H1 (cell line): ENCODE results near the gene MPHOSPH9. TPM values are rescaled to one million over a fixed set of nuclear protein-coding genes. Genes with fewer than 3 reads are reported as not detected.
A peak's percentile ranks its signal among the peaks of the same experiment; 100 is the strongest.

Experiments
- CTCF ChIA-PET: fragments of 300-600 bp; sonication (Branson Sonifier 250); formaldehyde crosslinking; loops from one replicate; lab custom pipeline; 2021; ENCODE audit not compliant: partially characterized antibody; lab: Charles Lee
- POLR2A ChIA-PET: fragments of 300-600 bp; sonication (Branson Sonifier 250); formaldehyde crosslinking; loops from one replicate; lab custom pipeline; 2021; ENCODE audit warnings: inconsistent platforms; ENCODE audit not compliant: partially characterized antibody; lab: Charles Lee
- DNase-seq, 2 experiments: peaks; one replicate each; pipeline versions ENCODE4 v3.0.0 to v3.0.0-alpha.2; 2010 to 2022; ENCODE audit warnings: low spot score in 2 of 2, low read depth in 1 of 2, mixed read lengths in 1 of 2
- FAIRE-seq: peaks from 2 replicates; lab custom pipeline; 2011; peaks lifted over from hg19 to GRCh38; lab: Jason Lieb, UNC
- H2AFZ ChIP-seq: 2 replicates; pipeline ENCODE4 v1.8.1; 2012; ENCODE audit warnings: low read length, inconsistent platforms
- H2AK5ac ChIP-seq: 2 replicates; pipeline ENCODE4 v1.6.1; 2013; ENCODE audit warnings: low read depth, low read length
- H2BK120ac ChIP-seq: replicated peaks from 2 replicates; pipeline ENCODE3; 2013; ENCODE audit warnings: low read depth, low read length, inconsistent platforms
- H2BK12ac ChIP-seq: 2 replicates; pipeline ENCODE4 v1.6.1; 2013; ENCODE audit warnings: low read depth, low read length
- H2BK15ac ChIP-seq: 2 replicates; pipeline ENCODE4 v1.6.1; 2013; ENCODE audit warnings: low read length
- H2BK20ac ChIP-seq: 2 replicates; pipeline ENCODE4 v1.6.1; 2013; ENCODE audit warnings: low read length
- H2BK5ac ChIP-seq: 2 replicates; pipeline ENCODE4 v1.6.1; 2013; ENCODE audit warnings: low read depth, low read length
- H3K14ac ChIP-seq: 2 replicates; pipeline ENCODE4 v1.6.1; 2013; ENCODE audit warnings: inconsistent platforms; ENCODE audit not compliant: insufficient read length
- H3K18ac ChIP-seq: 2 replicates; pipeline ENCODE4 v1.6.1; 2013; ENCODE audit warnings: low read length; ENCODE audit errors: extremely low read depth
- H3K23ac ChIP-seq: 2 replicates; pipeline ENCODE4 v1.6.1; 2013; ENCODE audit warnings: inconsistent platforms; ENCODE audit not compliant: insufficient read length
- H3K23me2 ChIP-seq: 2 replicates; pipeline ENCODE4 v1.6.1; 2013; ENCODE audit warnings: low read depth, low read length
- H3K27ac ChIP-seq: 2 replicates; pipeline ENCODE4 v1.6.1; 2011; ENCODE audit warnings: low read depth, low read length, inconsistent platforms
- H3K27me3 ChIP-seq, 4 experiments: replicated peaks in 1 of 4; 1 replicate in 1 of 4; 2 replicates in 3 of 4; pipeline versions ENCODE4 v1.6.1 to v1.8.1; 2011 to 2013; ENCODE audit warnings: low read length in 3 of 4, mild to moderate bottlenecking in 3 of 4, inconsistent platforms in 2 of 4, mixed read lengths in 2 of 4, moderate library complexity in 1 of 4; ENCODE audit not compliant: control insufficient read depth in 3 of 4, insufficient read depth in 3 of 4; ENCODE audit errors: extremely low read depth in 1 of 4
- H3K36me3 ChIP-seq, 4 experiments: 2 replicates each; pipeline versions ENCODE4 v1.6.1 to v1.8.1; 2011 to 2013; ENCODE audit warnings: mild to moderate bottlenecking in 4 of 4, low read length in 3 of 4, moderate library complexity in 2 of 4, control low read depth in 1 of 4, inconsistent platforms in 1 of 4; ENCODE audit not compliant: insufficient read depth in 4 of 4, control insufficient read depth in 2 of 4
- H3K4ac ChIP-seq: replicated peaks from 2 replicates; pipeline ENCODE3; 2013; ENCODE audit warnings: low read length, low read depth, mixed read lengths, inconsistent platforms; ENCODE audit not compliant: insufficient read length
- H3K4me1 ChIP-seq, 4 experiments: replicated peaks in 1 of 4; 1 replicate in 1 of 4; 2 replicates in 3 of 4; pipeline versions ENCODE4 v1.6.1 to v1.8.1; 2011 to 2013; ENCODE audit warnings: low read length in 3 of 4, inconsistent platforms in 2 of 4, mixed read lengths in 1 of 4; ENCODE audit not compliant: insufficient read depth in 4 of 4, control insufficient read depth in 3 of 4
- H3K4me2 ChIP-seq, 2 experiments: 2 replicates each; pipeline versions ENCODE4 v1.6.1 to v1.8.1; 2011 to 2013; ENCODE audit warnings: low read depth in 2 of 2, low read length in 2 of 2, control low read depth in 1 of 2, inconsistent platforms in 1 of 2, mild to moderate bottlenecking in 1 of 2; ENCODE audit not compliant: insufficient read depth in 1 of 2
- H3K4me3 ChIP-seq, 4 experiments: fragments of 200-600, 300-600 bp in 1 of 4; sonication (generic), shearing (Covaris generic), sonication (Bioruptor Twin) in 1 of 4; 2 replicates each; pipeline versions ENCODE4 v1.5.1 to v1.8.1; 2011 to 2016; ENCODE audit warnings: low read length in 4 of 4, low read depth in 3 of 4, control low read depth in 2 of 4, inconsistent platforms in 2 of 4, mild to moderate bottlenecking in 2 of 4, mixed read lengths in 1 of 4, moderate library complexity in 1 of 4; ENCODE audit not compliant: insufficient read depth in 2 of 4; ENCODE audit errors: extremely low read depth in 1 of 4
- H3K56ac ChIP-seq: replicated peaks from 2 replicates; pipeline ENCODE3; 2013; ENCODE audit warnings: low read depth, mild to moderate bottlenecking, mixed read lengths, low read length, inconsistent platforms; ENCODE audit not compliant: insufficient read length
- H3K79me1 ChIP-seq: 2 replicates; pipeline ENCODE4 v1.6.1; 2013; ENCODE audit warnings: low read depth, low read length, control low read depth
- H3K79me2 ChIP-seq, 2 experiments: 2 replicates each; pipeline versions ENCODE4 v1.6.1 to v1.8.1; 2012 to 2013; ENCODE audit warnings: low read length in 2 of 2, mild to moderate bottlenecking in 2 of 2, inconsistent platforms in 1 of 2; ENCODE audit not compliant: insufficient read depth in 2 of 2, control insufficient read depth in 1 of 2
- H3K9ac ChIP-seq, 4 experiments: replicated peaks in 1 of 4; 1 replicate in 1 of 4; 2 replicates in 3 of 4; pipeline versions ENCODE4 v1.6.1 to v1.8.1; 2011 to 2013; ENCODE audit warnings: low read depth in 3 of 4, low read length in 3 of 4, control low read depth in 2 of 4, mild to moderate bottlenecking in 2 of 4, moderate library complexity in 2 of 4, inconsistent platforms in 1 of 4; ENCODE audit errors: extremely low read depth in 1 of 4
- H3K9me3 ChIP-seq, 2 experiments: 2 replicates each; pipeline versions ENCODE4 v1.6.1 to v1.8.1; 2012 to 2013; ENCODE audit warnings: mild to moderate bottlenecking in 2 of 2, moderate library complexity in 2 of 2, control low read depth in 1 of 2, inconsistent platforms in 1 of 2, low read depth in 1 of 2, low read length in 1 of 2, mixed read lengths in 1 of 2; ENCODE audit not compliant: insufficient read depth in 2 of 2
- H4K20me1 ChIP-seq, 2 experiments: replicated peaks in 1 of 2; 2 replicates each; pipeline versions ENCODE3 to v1.8.1; 2011 to 2013; ENCODE audit warnings: inconsistent platforms in 2 of 2, low read length in 2 of 2, mild to moderate bottlenecking in 1 of 2; ENCODE audit not compliant: insufficient read depth in 2 of 2, control insufficient read depth in 1 of 2
- H4K5ac ChIP-seq: 2 replicates; pipeline ENCODE4 v1.6.1; 2013; ENCODE audit warnings: low read length, low read depth, mixed read lengths, inconsistent platforms; ENCODE audit not compliant: insufficient read length
- H4K8ac ChIP-seq: 2 replicates; pipeline ENCODE4 v1.8.0; 2013; ENCODE audit warnings: mild to moderate bottlenecking, moderate library complexity, low read length, inconsistent platforms; ENCODE audit not compliant: insufficient read depth; ENCODE audit errors: extremely low read depth
- H4K91ac ChIP-seq: replicated peaks from 2 replicates; pipeline ENCODE3; 2013; ENCODE audit warnings: low read length, mixed read lengths, inconsistent platforms; ENCODE audit not compliant: insufficient read length
- CEBPB ChIP-seq: IDR thresholded peaks from 2 replicates; pipeline ENCODE4 v1.6.1; 2012; ENCODE audit warnings: low read depth, low read length
- CREB1 ChIP-seq: IDR thresholded peaks from 2 replicates; pipeline ENCODE4 v1.6.1; 2012; ENCODE audit warnings: inconsistent platforms
- KDM5A ChIP-seq: fragments of 200-600 bp; IDR thresholded peaks from 2 replicates; pipeline ENCODE4 v1.7.1; 2012; ENCODE audit warnings: mild to moderate bottlenecking, low read length, inconsistent platforms, mixed read lengths
- NRF1 ChIP-seq: IDR thresholded peaks from 2 replicates; pipeline ENCODE4 v1.6.1; 2011; ENCODE audit warnings: mild to moderate bottlenecking, low read depth, low read length, improper control_type of control experiment
- POU5F1 ChIP-seq: IDR thresholded peaks from 2 replicates; pipeline ENCODE4 v1.6.1; 2011; ENCODE audit warnings: low read depth, mild to moderate bottlenecking, low read length, moderate library complexity
- RFX5 ChIP-seq: IDR thresholded peaks from 2 replicates; pipeline ENCODE4 v1.6.1; 2011; ENCODE audit warnings: low read depth, low read length, improper control_type of control experiment, borderline replicate concordance
- RNF2 ChIP-seq: fragments of 200-900, 300-1000 bp; sonication (generic); IDR thresholded peaks from 2 replicates; pipeline ENCODE4 v1.7.1; 2016; ENCODE audit warnings: borderline replicate concordance, low read depth, mild to moderate bottlenecking, antibody characterized with exemption, low read length; ENCODE audit not compliant: poor library complexity, severe bottlenecking; ENCODE audit errors: missing control alignments
- RXRA ChIP-seq: IDR thresholded peaks from 2 replicates; pipeline ENCODE4 v1.6.1; 2011; ENCODE audit warnings: low read depth, mild to moderate bottlenecking, low read length, moderate library complexity; ENCODE audit not compliant: insufficient read depth
- WGBS, 2 experiments: shearing (Covaris generic) in 1 of 2; methylation state at CpG; one replicate each; pipeline versions ENCODE4 v1.1.6 to v1.1.7; 2013 to 2015; ENCODE audit warnings: low lambda C conversion rate in 2 of 2, mixed read lengths in 2 of 2, inconsistent platforms in 1 of 2, low coverage in 1 of 2, missing lambda C conversion rate in 1 of 2; ENCODE audit not compliant: insufficient replicate concordance in 2 of 2, insufficient coverage in 1 of 2, insufficient read length in 1 of 2; ENCODE audit errors: extremely low coverage in 1 of 2, missing lambda C conversion rate in 1 of 2; 5-methylcytosine and 5-hydroxymethylcytosine counted together
- polyA plus RNA-seq, 7 experiments: library from polyadenylated mRNA; depleted of rRNA in 3 of 7; stranded (reverse) in 5 of 7; unstranded in 2 of 7; fragments of >200 nt in 5 of 7; fragments of 200-250 nt in 2 of 7; gene quantifications; 1 replicate in 5 of 7; 2 replicates in 1 of 7; 4 replicates in 1 of 7; pipeline versions ENCODE4 v1.2.1 to v1.2.3, GENCODE V29; 2011 to 2013; ENCODE audit warnings: missing spikeins in 2 of 7, mixed read lengths in 2 of 7
- total RNA-seq: library from RNA; stranded (reverse); fragmentation: NEBNext Ultra II Directional; extraction: Animal tissue kit (Norgen Biotek cat#: 25700); gene quantifications from 2 replicates; pipeline ENCODE4 v1.2.1, GENCODE V29; 2021
- TF ChIP-seq, protein P1 (sequence below): IDR thresholded peaks from 2 replicates; pipeline ENCODE4 v1.6.1; 2012; ENCODE audit warnings: inconsistent platforms
- TF ChIP-seq, protein P2 (sequence below), 3 experiments: IDR thresholded peaks; 1 replicate in 2 of 3; 2 replicates in 1 of 3; pipeline versions ENCODE4 v1.5.1 to v1.6.1; 2011; ENCODE audit warnings: low read length in 3 of 3, mild to moderate bottlenecking in 3 of 3, inconsistent platforms in 2 of 3, low read depth in 1 of 3, moderate library complexity in 1 of 3; ENCODE audit not compliant: insufficient read depth in 1 of 3; ENCODE audit errors: control extremely low read depth in 1 of 3

Gene MPHOSPH9
- total and polyA plus RNA-seq, 2 of the 8 experiments (the other 6 are each of a cell fraction or from before 2014, with no cell fraction given), result 8.8 to 48.8 TPM

DNA sequence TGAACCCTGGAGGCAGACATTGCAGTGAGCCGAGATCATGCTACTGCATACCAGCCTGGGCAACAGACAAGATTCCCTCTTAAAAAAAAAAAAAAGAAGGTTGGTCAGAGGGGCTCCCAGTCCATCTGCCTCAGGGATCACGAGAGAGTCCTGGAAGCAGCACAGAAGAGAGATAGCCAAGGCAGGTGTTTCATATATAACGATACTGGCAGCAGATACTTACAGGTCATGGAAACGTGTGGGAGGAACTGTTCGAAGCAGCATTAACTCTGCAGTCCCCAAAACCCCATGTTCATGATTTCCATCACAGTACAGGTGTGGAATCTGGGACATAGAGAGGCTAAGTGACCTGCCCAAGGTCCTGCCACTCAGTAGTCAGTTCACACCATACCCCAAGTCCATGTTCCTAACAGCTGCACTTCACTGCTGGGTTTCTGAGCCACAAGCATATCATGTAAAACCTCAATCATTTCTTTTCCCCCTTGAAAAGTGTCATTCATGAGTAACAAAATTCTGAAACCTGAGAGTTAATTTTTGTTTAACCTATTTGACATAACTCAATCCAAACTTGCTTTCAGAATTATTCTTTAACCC, 22.0 kb upstream of the MPHOSPH9 start:
- Histone ChIP-seq H2BK15ac (no peak overlapping the region), H3K4ac (peak overlapping the region; percentile 69), H3K27me3 (no peaks in the 10 kb centered on the region), H3K36me3 (peaks cover 14 to 69% (median 30%) of the 10 kb centered on the region in 4 experiments), H2AFZ (no peak overlapping the region), H3K18ac (no peak overlapping the region), H2BK20ac (no peak overlapping the region), H4K91ac (no peak overlapping the region), H3K79me2 (0 out of 4 replicates have a peak, but pooled peaks cover 0 to 4% of the 10 kb centered on the region in 2 experiments), H3K14ac (no peak overlapping the region), H3K27ac (no peak overlapping the region), H4K20me1 (peaks cover 0 to 4% of the 10 kb centered on the region in 2 experiments), H3K23ac (no peak overlapping the region), H3K79me1 (peaks cover 4% of the 10 kb centered on the region; the same call in 1 of the 2 replicates), H2AK5ac (no peak overlapping the region), H4K5ac (no peak overlapping the region), H3K4me2 (no peak overlapping the region), H3K4me3 (no peak overlapping the region), H4K8ac (no peak overlapping the region), H3K9me3 (no peaks in the 10 kb centered on the region), H3K23me2 (no peaks in the 10 kb centered on the region), H3K9ac (no peak overlapping the region), H2BK120ac (no peak overlapping the region), H3K4me1 (peaks cover 0 to 5% (median 0%) of the 10 kb centered on the region in 4 experiments; a peak in 1 of 7 replicates), H3K56ac (no peak overlapping the region), H2BK5ac (no peak overlapping the region), H2BK12ac (no peak overlapping the region)
- no peak for FAIRE-seq
- ChIA-PET CTCF (interaction anchor here (2.9 kb wide), 1 partner anchor 17 kb away, joined by 10 read pairs; no protein-coding TSS in a partner anchor), POLR2A (interaction anchor here (0.7 to 1.6 kb wide), 3 partner anchors 10 to 17 kb away, joined by 3 to 4 read pairs (median 3); no protein-coding TSS in a partner anchor)
- no peak for DNase-seq
- WGBS, 2 experiments, result 89% methylated on average over 5 of the region's 5 CpGs; no CpG with 5 or more reads in 1 of the 2 experiments
- TF ChIP-seq KDM5A (no peak), RNF2 (no peak), POU5F1 (no peak), NRF1 (no peak), RFX5 (no peak), RXRA (no peak), CEBPB (no peak), CREB1 (no peak)
- TF ChIP-seq, protein P1, sequence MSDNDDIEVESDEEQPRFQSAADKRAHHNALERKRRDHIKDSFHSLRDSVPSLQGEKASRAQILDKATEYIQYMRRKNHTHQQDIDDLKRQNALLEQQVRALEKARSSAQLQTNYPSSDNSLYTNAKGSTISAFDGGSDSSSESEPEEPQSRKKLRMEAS, result no peak
- TF ChIP-seq, protein P2, sequence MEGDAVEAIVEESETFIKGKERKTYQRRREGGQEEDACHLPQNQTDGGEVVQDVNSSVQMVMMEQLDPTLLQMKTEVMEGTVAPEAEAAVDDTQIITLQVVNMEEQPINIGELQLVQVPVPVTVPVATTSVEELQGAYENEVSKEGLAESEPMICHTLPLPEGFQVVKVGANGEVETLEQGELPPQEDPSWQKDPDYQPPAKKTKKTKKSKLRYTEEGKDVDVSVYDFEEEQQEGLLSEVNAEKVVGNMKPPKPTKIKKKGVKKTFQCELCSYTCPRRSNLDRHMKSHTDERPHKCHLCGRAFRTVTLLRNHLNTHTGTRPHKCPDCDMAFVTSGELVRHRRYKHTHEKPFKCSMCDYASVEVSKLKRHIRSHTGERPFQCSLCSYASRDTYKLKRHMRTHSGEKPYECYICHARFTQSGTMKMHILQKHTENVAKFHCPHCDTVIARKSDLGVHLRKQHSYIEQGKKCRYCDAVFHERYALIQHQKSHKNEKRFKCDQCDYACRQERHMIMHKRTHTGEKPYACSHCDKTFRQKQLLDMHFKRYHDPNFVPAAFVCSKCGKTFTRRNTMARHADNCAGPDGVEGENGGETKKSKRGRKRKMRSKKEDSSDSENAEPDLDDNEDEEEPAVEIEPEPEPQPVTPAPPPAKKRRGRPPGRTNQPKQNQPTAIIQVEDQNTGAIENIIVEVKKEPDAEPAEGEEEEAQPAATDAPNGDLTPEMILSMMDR (IDR thresholded peaks at IDR 0.05; ENCODE audit: control extremely low read depth in 1 of 3, insufficient read depth in 1 of 3, low read depth in 1 of 3, low read length in 3 of 3), result no peak
